ENCODE results near the gene CFAP20. TPM values are rescaled to one million over a fixed set of nuclear protein-coding genes. Genes with fewer than 3 reads are reported as not detected.

The CFAP20 gene
- total RNA-seq, 4 donors from 2014 or later = 6.6 to 26.5 (median 21.4) TPM

DNA sequence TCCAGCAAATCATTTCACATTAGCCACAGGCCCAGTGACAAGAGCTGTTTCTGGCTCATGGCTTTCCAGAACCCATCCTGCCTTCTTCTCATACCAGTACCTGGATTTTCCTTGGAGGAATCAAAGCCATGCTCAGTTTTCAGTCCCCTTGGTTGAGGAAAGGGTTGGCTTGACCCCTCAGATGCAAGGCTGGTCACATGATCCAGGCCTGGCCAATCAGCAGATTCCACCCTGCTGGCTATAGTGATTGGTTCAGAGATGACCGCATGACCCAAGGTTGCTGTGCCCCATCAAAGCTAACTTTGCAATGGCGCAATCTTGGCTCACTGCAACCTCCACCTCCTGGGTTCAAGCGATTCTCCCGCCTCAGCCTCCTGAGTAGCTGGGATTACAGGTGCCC is 58.6 kb downstream of the CFAP20 start:
- in situ Hi-C loops (cut with MboI; ENCODE audit: low pct_ligation_motif_present in 1 of 4, low pct_unique_long_range_greater_than_20kb in 1 of 4, low sequenced_read_pairs in 3 of 4) = no loop called here
- Histone ChIP-seq H3K36me3 (no peaks in the 10 kb centered on the region), H3K4me1 (no peaks in the 10 kb centered on the region), H3K9me3 (no peaks in the 10 kb centered on the region), H3K27me3 (no peaks in the 10 kb centered on the region), H3K27ac (no peak overlapping the region), H3K4me3 (no peak overlapping the region)
- 100% methylated on average over 1 to 4 of the region's 4 CpGs for WGBS, 2 donors (ENCODE audit: low coverage in 1 of 2)
- intact Hi-C loops (cut with DNase I; ENCODE audit: low total_unique reads) = no loop called here
- DNase-seq = no peak
- no peak for TF ChIP-seq POLR2AphosphoS5 (IDR thresholded peaks at IDR 0.05)
- TF ChIP-seq, protein P1, sequence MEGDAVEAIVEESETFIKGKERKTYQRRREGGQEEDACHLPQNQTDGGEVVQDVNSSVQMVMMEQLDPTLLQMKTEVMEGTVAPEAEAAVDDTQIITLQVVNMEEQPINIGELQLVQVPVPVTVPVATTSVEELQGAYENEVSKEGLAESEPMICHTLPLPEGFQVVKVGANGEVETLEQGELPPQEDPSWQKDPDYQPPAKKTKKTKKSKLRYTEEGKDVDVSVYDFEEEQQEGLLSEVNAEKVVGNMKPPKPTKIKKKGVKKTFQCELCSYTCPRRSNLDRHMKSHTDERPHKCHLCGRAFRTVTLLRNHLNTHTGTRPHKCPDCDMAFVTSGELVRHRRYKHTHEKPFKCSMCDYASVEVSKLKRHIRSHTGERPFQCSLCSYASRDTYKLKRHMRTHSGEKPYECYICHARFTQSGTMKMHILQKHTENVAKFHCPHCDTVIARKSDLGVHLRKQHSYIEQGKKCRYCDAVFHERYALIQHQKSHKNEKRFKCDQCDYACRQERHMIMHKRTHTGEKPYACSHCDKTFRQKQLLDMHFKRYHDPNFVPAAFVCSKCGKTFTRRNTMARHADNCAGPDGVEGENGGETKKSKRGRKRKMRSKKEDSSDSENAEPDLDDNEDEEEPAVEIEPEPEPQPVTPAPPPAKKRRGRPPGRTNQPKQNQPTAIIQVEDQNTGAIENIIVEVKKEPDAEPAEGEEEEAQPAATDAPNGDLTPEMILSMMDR (IDR thresholded peaks at IDR 0.05) = no peak
- TF ChIP-seq EP300 (IDR thresholded peaks at IDR 0.05; ENCODE audit: low read depth) = no peak
- no peak for TF ChIP-seq POLR2A (IDR thresholded peaks at IDR 0.05)

Small RNAs within 50 kb of the gene (small RNA-seq; reads per million reads assigned to genes)
- 0 reads per million in 4 donors for gene RF00019

Other genes starting within 250 kb of the CFAP20 start
- 1 to 10 TPM in 1 of 4 donors, under 1 TPM in 3; 0.14 to 1.9 (median 0.87) TPM for gene CNGB1, start 158.3 kb downstream of the CFAP20 start, total RNA-seq
- gene ZNF319, start 128.7 kb downstream of the CFAP20 start, total RNA-seq = 10 to 100 TPM in 1 of 4 donors, 1 to 10 TPM in 3; 6.4 to 11.6 (median 6.5) TPM
- 10 to 100 TPM; 21.3 to 63.4 (median 45.2) TPM for gene USB1, start 128.0 kb downstream of the CFAP20 start, total RNA-seq
- gene MMP15, start 103.6 kb downstream of the CFAP20 start, total RNA-seq = 100 to 1,000 TPM in 2 of 4 donors, 10 to 100 TPM in 2; 48.0 to 161 (median 92.3) TPM
- gene CSNK2A2, start 68.7 kb upstream of the CFAP20 start, total RNA-seq = 10 to 100 TPM; 28.7 to 53.5 (median 40.0) TPM
- gene PRSS54, start 165.6 kb upstream of the CFAP20 start, total RNA-seq = not detected